HG03520 (cell line): ENCODE measurements around the gene ABLIM2.

ENCODE experiments used
- ATAC-seq: cut with Tn5 transposase; IDR thresholded peaks from one replicate; pipeline ENCODE4 v1.9.1; 2021; ENCODE audit warnings: mild to moderate bottlenecking, moderate library complexity; ENCODE audit not compliant: unreplicated experiment

ABLIM2 gene

GRCh38 chr4:8159537-8160232 is 1.1 kb upstream of the ABLIM2 start:
- ATAC-seq, result no peak

GRCh38 chr4:8157944-8158709 is 486 bp downstream of the ABLIM2 start:
- ATAC-seq, result no peak

- ATAC-seq, result no peak
These were observed 1.1 kb downstream of the ABLIM2 start for GRCh38 chr4:8157496-8157895.

GRCh38 chr4:8156617-8157016 is 2.0 kb downstream of the ABLIM2 start:
- ATAC-seq, result no peak

GRCh38 chr4:8155660-8156421 is 2.8 kb downstream of the ABLIM2 start:
- no peak for ATAC-seq

GRCh38 chr4:8155048-8155447 is 3.6 kb downstream of the ABLIM2 start:
- no peak for ATAC-seq

- ATAC-seq, result no peak
These were observed 5.2 kb downstream of the ABLIM2 start for GRCh38 chr4:8153441-8153840.

GRCh38 chr4:8152865-8153257 is 5.8 kb downstream of the ABLIM2 start:
- ATAC-seq, result no peak

GRCh38 chr4:8152090-8152864 is 6.3 kb downstream of the ABLIM2 start:
- ATAC-seq, result no peak

- no peak for ATAC-seq
These were observed 7.4 kb downstream of the ABLIM2 start for GRCh38 chr4:8151165-8151650.

- ATAC-seq, result no peak
These were observed 8.2 kb downstream of the ABLIM2 start for GRCh38 chr4:8150152-8151090.

GRCh38 chr4:8149664-8150063 is 8.9 kb downstream of the ABLIM2 start:
- ATAC-seq, result no peak

GRCh38 chr4:8148785-8149435 is 9.7 kb downstream of the ABLIM2 start:
- no peak for ATAC-seq

GRCh38 chr4:8148159-8148558 is 10.5 kb downstream of the ABLIM2 start:
- ATAC-seq, result no peak

- no peak for ATAC-seq
These were observed 11.2 kb downstream of the ABLIM2 start for GRCh38 chr4:8147231-8147970.

- no peak for ATAC-seq
These were observed 12.5 kb downstream of the ABLIM2 start for GRCh38 chr4:8146157-8146556.

- no peak for ATAC-seq
These were observed 14.3 kb downstream of the ABLIM2 start for GRCh38 chr4:8144359-8144758.

GRCh38 chr4:8143392-8144140 is 15.0 kb downstream of the ABLIM2 start:
- no peak for ATAC-seq
